ENCODE data around the gene PCBD1.

The PCBD1 gene

GRCh38 chr10:70917226-70917625 is 28.9 kb upstream of the PCBD1 start:
- no peak for DNase-seq

GRCh38 chr10:70916241-70916640 is 27.9 kb upstream of the PCBD1 start:
- DNase-seq, result no peak

- no peak for DNase-seq
These were observed 27.4 kb upstream of the PCBD1 start for GRCh38 chr10:70915806-70916205.

GRCh38 chr10:70915206-70915605 is 26.8 kb upstream of the PCBD1 start:
- no peak for DNase-seq

- DNase-seq, result no peak
These were observed 26.0 kb upstream of the PCBD1 start for GRCh38 chr10:70914316-70914864.

- no peak for DNase-seq
These were observed 25.5 kb upstream of the PCBD1 start for GRCh38 chr10:70913893-70914240.

GRCh38 chr10:70913191-70913892 is 25.0 kb upstream of the PCBD1 start:
- DNase-seq, result no peak

GRCh38 chr10:70912556-70912955 is 24.2 kb upstream of the PCBD1 start:
- no peak for DNase-seq

- no peak for DNase-seq
These were observed 23.0 kb upstream of the PCBD1 start for GRCh38 chr10:70911386-70911785.

- DNase-seq, result no peak
These were observed 22.3 kb upstream of the PCBD1 start for GRCh38 chr10:70910486-70911341.

- DNase-seq, result no peak
These were observed 21.1 kb upstream of the PCBD1 start for GRCh38 chr10:70909326-70909935.

- no peak for DNase-seq
These were observed 20.3 kb upstream of the PCBD1 start for GRCh38 chr10:70908406-70909296.

GRCh38 chr10:70907637-70908405 is 19.5 kb upstream of the PCBD1 start:
- DNase-seq, result no peak

GRCh38 chr10:70906953-70907636 is 18.7 kb upstream of the PCBD1 start:
- DNase-seq, result no peak

GRCh38 chr10:70906031-70906783 is 17.8 kb upstream of the PCBD1 start:
- DNase-seq, result no peak

- DNase-seq, result no peak
These were observed 17.0 kb upstream of the PCBD1 start for GRCh38 chr10:70905071-70906021.

GRCh38 chr10:70903262-70903921 is 15.0 kb upstream of the PCBD1 start:
- DNase-seq, result peak; percentile 56 to 72 (median 63)

- no peak for DNase-seq
These were observed 14.4 kb upstream of the PCBD1 start for GRCh38 chr10:70902661-70903261.
